ENCODE measurements around the gene FGF19. TPM values are rescaled to one million over a fixed set of nuclear protein-coding genes. Genes with fewer than 3 reads are reported as not detected.

The FGF19 gene
- total and polyA plus RNA-seq, 2 donors from 2014 or later = not detected

DNA sequence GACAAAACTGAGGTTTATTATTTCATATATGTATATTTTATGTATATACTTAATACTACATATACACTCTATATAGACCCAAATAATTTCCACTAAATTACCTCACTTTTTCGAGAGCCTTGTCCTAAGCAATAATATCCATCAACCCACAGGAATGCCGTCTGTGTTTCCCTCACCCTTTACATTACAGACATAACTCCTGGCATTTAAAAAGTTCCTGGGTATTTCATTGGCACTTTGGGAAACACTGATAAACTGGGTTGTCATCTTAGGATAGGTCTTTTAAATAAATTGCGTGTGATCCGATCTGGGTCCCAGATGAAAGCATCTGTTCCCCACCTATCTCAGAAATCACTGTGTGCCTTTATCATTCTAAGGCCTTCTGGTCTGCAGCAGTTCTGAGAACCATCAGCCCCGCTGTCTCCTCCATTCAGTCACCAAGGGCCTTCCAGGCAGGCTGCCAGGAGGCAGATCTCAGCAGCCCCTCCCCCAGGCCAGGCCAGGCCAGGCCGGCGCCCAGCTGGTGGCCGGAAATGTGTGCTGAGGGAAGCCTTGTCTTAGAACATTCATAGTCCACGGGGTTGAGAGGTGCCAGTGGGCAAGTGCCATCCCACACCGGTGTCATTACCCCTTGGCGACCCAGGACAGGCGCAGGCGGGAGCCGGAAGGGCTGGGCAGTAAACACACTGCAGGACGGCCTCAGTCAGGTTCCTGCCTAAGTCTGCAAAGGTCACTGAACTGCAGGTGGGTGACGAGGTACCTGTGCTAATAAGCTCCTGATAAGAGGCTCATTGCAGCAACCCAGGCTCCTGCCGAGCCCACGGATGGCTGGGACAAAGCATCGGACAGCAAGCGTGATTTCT is 3.3 kb downstream of the FGF19 start:
- Histone ChIP-seq H3K27ac (ENCODE audit: low read depth in 2 of 2, low read length in 2 of 2) (no peak overlapping the region), H3K27me3 (ENCODE audit: control insufficient read depth, insufficient read depth, low read length) (peaks cover 8% of the 10 kb centered on the region), H3K4me1 (ENCODE audit: control insufficient read depth in 2 of 3, insufficient read depth in 2 of 3, low read depth in 1 of 3, low read length in 3 of 3) (peaks cover 0 to 3% (median 0%) of the 10 kb centered on the region in 3 donors), H3K9me3 (ENCODE audit: control insufficient read depth in 2 of 3, insufficient read depth in 1 of 3, low read length in 3 of 3) (no peaks in the 10 kb centered on the region), H3K9ac (ENCODE audit: low read length in 3 of 3) (no peak overlapping the region), H3K4me3 (ENCODE audit: low read length in 3 of 3) (no peak overlapping the region), H3K36me3 (ENCODE audit: control insufficient read depth in 2 of 3, insufficient read depth in 3 of 3, low read length in 3 of 3) (no peaks in the 10 kb centered on the region)
- DNase-seq (peak; percentile 71 to 93 (median 85)), FAIRE-seq (no peak)
- TF ChIP-seq, protein P1, sequence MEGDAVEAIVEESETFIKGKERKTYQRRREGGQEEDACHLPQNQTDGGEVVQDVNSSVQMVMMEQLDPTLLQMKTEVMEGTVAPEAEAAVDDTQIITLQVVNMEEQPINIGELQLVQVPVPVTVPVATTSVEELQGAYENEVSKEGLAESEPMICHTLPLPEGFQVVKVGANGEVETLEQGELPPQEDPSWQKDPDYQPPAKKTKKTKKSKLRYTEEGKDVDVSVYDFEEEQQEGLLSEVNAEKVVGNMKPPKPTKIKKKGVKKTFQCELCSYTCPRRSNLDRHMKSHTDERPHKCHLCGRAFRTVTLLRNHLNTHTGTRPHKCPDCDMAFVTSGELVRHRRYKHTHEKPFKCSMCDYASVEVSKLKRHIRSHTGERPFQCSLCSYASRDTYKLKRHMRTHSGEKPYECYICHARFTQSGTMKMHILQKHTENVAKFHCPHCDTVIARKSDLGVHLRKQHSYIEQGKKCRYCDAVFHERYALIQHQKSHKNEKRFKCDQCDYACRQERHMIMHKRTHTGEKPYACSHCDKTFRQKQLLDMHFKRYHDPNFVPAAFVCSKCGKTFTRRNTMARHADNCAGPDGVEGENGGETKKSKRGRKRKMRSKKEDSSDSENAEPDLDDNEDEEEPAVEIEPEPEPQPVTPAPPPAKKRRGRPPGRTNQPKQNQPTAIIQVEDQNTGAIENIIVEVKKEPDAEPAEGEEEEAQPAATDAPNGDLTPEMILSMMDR (IDR thresholded peaks at IDR 0.05; ENCODE audit: borderline replicate concordance, extremely low read depth, insufficient read depth) = no peak
- intact Hi-C loops (cut with DNase I) = no loop called here

DNA sequence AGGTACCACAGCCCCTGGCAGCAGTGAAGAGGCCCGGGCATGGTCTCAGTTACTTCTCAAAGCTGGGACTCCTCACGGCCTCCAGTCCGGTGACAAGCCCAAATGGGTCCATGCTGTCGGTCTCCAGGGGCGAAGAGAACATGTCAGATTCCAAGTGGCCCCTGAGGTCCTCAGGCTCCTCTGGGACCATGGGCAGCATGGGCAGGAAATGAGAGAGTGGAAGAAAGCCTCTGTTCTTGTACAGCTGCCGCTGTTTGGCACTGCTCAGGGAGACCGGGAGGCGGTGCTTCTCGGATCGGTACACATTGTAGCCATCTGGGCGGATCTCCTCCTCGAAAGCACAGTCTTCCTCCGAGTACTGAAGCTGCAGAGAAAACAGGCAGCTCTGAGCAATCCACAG is 4.6 kb downstream of the FGF19 start:
- Histone ChIP-seq H3K27ac (ENCODE audit: low read depth in 2 of 2, low read length in 2 of 2) (no peak overlapping the region), H3K9ac (ENCODE audit: low read length in 3 of 3) (no peak overlapping the region), H3K36me3 (ENCODE audit: control insufficient read depth in 2 of 3, insufficient read depth in 3 of 3, low read length in 3 of 3) (no peaks in the 10 kb centered on the region), H3K4me3 (ENCODE audit: low read length in 3 of 3) (no peak overlapping the region), H3K27me3 (ENCODE audit: control insufficient read depth, insufficient read depth, low read length) (peaks cover 8% of the 10 kb centered on the region), H3K4me1 (ENCODE audit: control insufficient read depth in 2 of 3, insufficient read depth in 2 of 3, low read depth in 1 of 3, low read length in 3 of 3) (peaks cover 0 to 3% (median 0%) of the 10 kb centered on the region in 3 donors), H3K9me3 (ENCODE audit: control insufficient read depth in 2 of 3, insufficient read depth in 1 of 3, low read length in 3 of 3) (no peaks in the 10 kb centered on the region)
- FAIRE-seq (no peak), DNase-seq (peak in 2 of 5 donors; percentile 58 to 60)
- intact Hi-C loops (cut with DNase I) = loop anchor here (10.0 kb wide), 1 partner anchor 496 kb away; no protein-coding TSS in a partner anchor
- TF ChIP-seq, protein P1 (IDR thresholded peaks at IDR 0.05; ENCODE audit: borderline replicate concordance, extremely low read depth, insufficient read depth) = no peak

DNA sequence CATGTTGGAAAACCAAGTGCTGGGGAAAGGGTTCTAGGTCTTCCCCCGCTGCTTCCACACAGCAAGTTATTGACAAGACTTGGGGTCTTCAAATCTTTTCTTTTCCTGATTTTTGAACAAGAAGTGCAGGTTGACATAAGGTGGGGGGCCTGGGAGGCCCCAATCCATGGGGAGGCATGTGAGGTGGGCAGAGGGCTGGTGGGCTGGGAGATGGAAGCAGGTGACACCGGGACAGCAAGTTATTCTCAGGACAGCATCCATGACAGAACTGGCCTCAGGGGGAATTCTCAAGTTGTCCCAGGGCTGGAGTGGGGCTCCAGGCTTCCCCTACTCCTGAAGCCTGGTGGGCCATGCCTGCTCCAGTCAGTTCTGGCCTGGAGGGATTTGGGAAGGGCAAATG is 5.5 kb downstream of the FGF19 start:
- no peak overlapping the region for H3K9ac ChIP-seq (ENCODE audit: low read length in 3 of 3)
- TF ChIP-seq, protein P1 (IDR thresholded peaks at IDR 0.05; ENCODE audit: borderline replicate concordance, extremely low read depth, insufficient read depth) = no peak
- no peak overlapping the region for H3K27ac ChIP-seq (ENCODE audit: low read depth in 2 of 2, low read length in 2 of 2)
- DNase-seq (no peak), FAIRE-seq (no peak)
- no peaks in the 10 kb centered on the region for H3K9me3 ChIP-seq (ENCODE audit: control insufficient read depth in 2 of 3, insufficient read depth in 1 of 3, low read length in 3 of 3)
- intact Hi-C loops (cut with DNase I) = loop anchor here (10.0 kb wide), 1 partner anchor 496 kb away; no protein-coding TSS in a partner anchor
- no peaks in the 10 kb centered on the region for H3K36me3 ChIP-seq (ENCODE audit: control insufficient read depth in 2 of 3, insufficient read depth in 3 of 3, low read length in 3 of 3)
- no peak overlapping the region for H3K4me3 ChIP-seq (ENCODE audit: low read length in 3 of 3)
- peaks cover 8% of the 10 kb centered on the region for H3K27me3 ChIP-seq (ENCODE audit: control insufficient read depth, insufficient read depth, low read length)
- H3K4me1 ChIP-seq (ENCODE audit: control insufficient read depth in 2 of 3, insufficient read depth in 2 of 3, low read depth in 1 of 3, low read length in 3 of 3) = peaks cover 0 to 3% (median 0%) of the 10 kb centered on the region in 3 donors

Data from kidney (tissue), 14 donors.